GM12801 (cell line): ENCODE measurements around the gene TBC1D13.
A peak's percentile ranks its signal among the peaks of the same experiment; 100 is the strongest.

ENCODE experiments used
- CTCF ChIP-seq: IDR thresholded peaks from one replicate; pipeline ENCODE4 v1.5.1; 2011; ENCODE audit warnings: control low read depth; ENCODE audit not compliant: insufficient read length; ENCODE audit errors: extremely low read depth

Gene TBC1D13

GRCh38 chr9:128807827-128808226, 20.8 kb downstream of the TBC1D13 start:
- no peak for TF ChIP-seq CTCF

- TF ChIP-seq CTCF = no peak
These were observed 21.5 kb downstream of the TBC1D13 start for GRCh38 chr9:128808543-128808942.

- TF ChIP-seq CTCF = no peak
These were observed 22.1 kb downstream of the TBC1D13 start for GRCh38 chr9:128809036-128809599.

DNA sequence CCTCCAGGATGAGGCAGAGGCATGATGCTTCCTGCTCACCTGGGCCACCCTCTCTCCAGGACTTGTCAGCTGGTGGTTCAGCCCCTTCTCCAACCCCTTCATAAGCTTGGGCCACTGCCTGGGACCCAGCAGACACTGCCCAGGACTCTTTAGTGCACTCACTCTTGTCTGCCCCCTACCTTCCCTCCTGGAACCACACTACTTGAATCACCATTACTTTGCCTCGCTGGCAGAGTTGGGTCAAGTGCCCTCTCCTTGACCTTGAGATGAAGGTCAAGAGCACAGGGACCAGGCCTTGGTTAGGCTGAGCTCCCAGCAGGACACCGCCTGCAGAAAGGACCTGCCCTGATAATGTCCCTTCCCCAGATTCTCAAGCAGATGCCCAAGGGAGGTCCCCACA, 22.8 kb downstream of the TBC1D13 start:
- TF ChIP-seq CTCF = no peak

DNA sequence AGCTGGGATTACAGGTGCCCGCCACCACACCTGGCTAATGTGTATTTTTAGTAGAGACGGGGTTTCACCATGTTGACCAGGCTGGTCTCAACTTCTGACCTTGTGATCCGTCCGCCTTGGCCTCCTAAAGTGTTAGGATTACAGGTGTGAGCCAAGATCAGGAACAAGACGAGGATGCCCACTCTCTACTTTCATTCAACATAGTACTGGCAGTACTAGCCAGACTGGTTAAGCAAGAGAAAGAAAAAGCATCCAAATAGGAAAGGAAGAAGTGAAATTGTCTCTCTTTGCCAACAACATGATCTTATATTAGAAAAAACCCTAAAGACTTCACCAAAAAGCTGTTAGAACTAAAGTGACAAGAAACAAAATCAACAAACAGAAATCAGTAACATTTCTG, 23.8 kb downstream of the TBC1D13 start:
- TF ChIP-seq CTCF = no peak

GRCh38 chr9:128818099-128818838, 31.2 kb downstream of the TBC1D13 start, which contains the start of gene ENDOG:
Gene ENDOG, plus strand, starts transcription at chr9:128818500. Its CDS starts 185 bp downstream, at chr9:128818685.
- TF ChIP-seq CTCF = peak; percentile 93

- TF ChIP-seq CTCF = no peak
These were observed 32.0 kb downstream of the TBC1D13 start for GRCh38 chr9:128818839-128819715.
